GM19351 (cell line): ENCODE data around the gene IER2.
"Not testable (repeated sequence)": the region's sequence is repeated elsewhere in the genome, so short reads cannot be mapped to it uniquely, and the experiment has no call there.

ENCODE experiments used
- ATAC-seq: cut with Tn5 transposase; IDR thresholded peaks from one replicate; pipeline ENCODE4 v1.9.1; 2021; ENCODE audit warnings: mild to moderate bottlenecking, moderate library complexity; ENCODE audit not compliant: unreplicated experiment

IER2 gene

GRCh38 chr19:13162724-13163608, 12.8 kb downstream of the IER2 start:
- ATAC-seq = no peak

- ATAC-seq = no peak
Measured at GRCh38 chr19:13163609-13164342, 13.6 kb downstream of the IER2 start.

GRCh38 chr19:13164343-13165161, 14.3 kb downstream of the IER2 start:
- no peak for ATAC-seq

GRCh38 chr19:13165162-13165997, 15.2 kb downstream of the IER2 start:
- no peak for ATAC-seq

- ATAC-seq = not testable (repeated sequence)
Measured at GRCh38 chr19:13166151-13166550, 15.9 kb downstream of the IER2 start.

- ATAC-seq = no peak
Measured at GRCh38 chr19:13169769-13170168, 19.6 kb downstream of the IER2 start.

- no peak for ATAC-seq
Measured at GRCh38 chr19:13171146-13171545, 20.9 kb downstream of the IER2 start.

GRCh38 chr19:13172346-13173138, 22.3 kb downstream of the IER2 start:
- ATAC-seq = no peak

GRCh38 chr19:13173139-13173737, 23.0 kb downstream of the IER2 start:
- no peak for ATAC-seq

- ATAC-seq = no peak
Measured at GRCh38 chr19:13176345-13176744, 26.1 kb downstream of the IER2 start.

- ATAC-seq = not testable (repeated sequence)
Measured at GRCh38 chr19:13177584-13177983, 27.4 kb downstream of the IER2 start.

GRCh38 chr19:13178291-13178690, 28.1 kb downstream of the IER2 start:
- ATAC-seq = not testable (repeated sequence)

- ATAC-seq = no peak
Measured at GRCh38 chr19:13181747-13182388, 31.7 kb downstream of the IER2 start.

- not testable (repeated sequence) for ATAC-seq
Measured at GRCh38 chr19:13184926-13185325, 34.7 kb downstream of the IER2 start.

- ATAC-seq = not testable (repeated sequence)
Measured at GRCh38 chr19:13185763-13186657, 35.8 kb downstream of the IER2 start.

- ATAC-seq = not testable (repeated sequence)
Measured at GRCh38 chr19:13186688-13187087, 36.5 kb downstream of the IER2 start.

GRCh38 chr19:13187419-13187818, 37.2 kb downstream of the IER2 start:
- ATAC-seq = no peak

- ATAC-seq = no peak
Measured at GRCh38 chr19:13189600-13189999, 39.4 kb downstream of the IER2 start.
